Measurements from ENCODE around the gene FAAH.

- TF ChIP-seq CTCF (IDR thresholded peaks at IDR 0.05) (no peak), POLR2A (IDR thresholded peaks at IDR 0.05) (no peak), POLR2AphosphoS5 (IDR thresholded peaks at IDR 0.05) (no peak), EP300 (IDR thresholded peaks at IDR 0.05) (no peak)
These were observed 54.2 kb downstream of the FAAH start for GRCh38 chr1:46448109-46448911.
